ENCODE data around the gene SPACA7. TPM values are rescaled to one million over a fixed set of nuclear protein-coding genes. Genes with fewer than 3 reads are reported as not detected.

Gene SPACA7
- total RNA-seq, 1 donor from 2014 or later: not detected

DNA sequence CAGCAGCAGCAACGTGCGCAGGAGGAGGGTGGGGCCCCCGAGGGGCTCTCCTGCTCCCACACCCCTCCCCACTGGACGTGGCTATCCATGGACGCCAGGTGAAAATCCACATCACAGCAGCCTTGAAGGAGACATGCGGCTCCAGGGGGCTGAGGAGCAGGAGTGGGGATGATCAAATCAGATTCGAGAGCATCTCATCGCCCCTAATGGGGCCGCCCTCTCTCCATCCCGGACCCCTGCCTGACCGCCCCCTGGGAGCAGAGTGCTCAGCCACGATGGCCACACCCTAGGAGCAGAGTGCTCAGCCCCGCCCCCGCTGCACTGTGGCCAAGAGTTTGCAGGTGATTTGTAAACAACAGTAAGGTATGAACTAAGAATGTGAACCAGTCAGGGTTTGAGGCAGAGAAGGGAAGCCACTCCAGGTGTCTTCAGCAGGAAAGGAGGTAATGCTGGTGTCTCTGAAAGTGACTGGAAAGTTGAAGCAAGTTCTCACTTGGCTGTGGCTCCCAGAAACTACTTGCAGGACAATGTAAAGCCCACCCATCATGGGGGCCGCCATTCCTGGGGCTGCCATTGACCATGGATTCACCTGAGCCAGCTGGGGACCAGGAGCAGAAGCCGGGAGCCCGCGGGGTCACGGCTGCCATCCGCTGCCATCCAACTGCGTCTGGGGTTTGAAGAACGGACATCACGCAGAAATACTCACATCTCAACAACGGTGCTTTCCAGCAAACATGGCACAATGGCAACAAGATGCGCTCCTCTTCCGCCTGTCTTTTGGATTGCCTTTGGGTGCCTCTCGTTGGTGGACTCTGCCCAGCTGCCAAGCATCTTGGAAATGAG, 71.8 kb downstream of the SPACA7 start:
- DNase-seq (ENCODE audit: low spot score): no peak

DNA sequence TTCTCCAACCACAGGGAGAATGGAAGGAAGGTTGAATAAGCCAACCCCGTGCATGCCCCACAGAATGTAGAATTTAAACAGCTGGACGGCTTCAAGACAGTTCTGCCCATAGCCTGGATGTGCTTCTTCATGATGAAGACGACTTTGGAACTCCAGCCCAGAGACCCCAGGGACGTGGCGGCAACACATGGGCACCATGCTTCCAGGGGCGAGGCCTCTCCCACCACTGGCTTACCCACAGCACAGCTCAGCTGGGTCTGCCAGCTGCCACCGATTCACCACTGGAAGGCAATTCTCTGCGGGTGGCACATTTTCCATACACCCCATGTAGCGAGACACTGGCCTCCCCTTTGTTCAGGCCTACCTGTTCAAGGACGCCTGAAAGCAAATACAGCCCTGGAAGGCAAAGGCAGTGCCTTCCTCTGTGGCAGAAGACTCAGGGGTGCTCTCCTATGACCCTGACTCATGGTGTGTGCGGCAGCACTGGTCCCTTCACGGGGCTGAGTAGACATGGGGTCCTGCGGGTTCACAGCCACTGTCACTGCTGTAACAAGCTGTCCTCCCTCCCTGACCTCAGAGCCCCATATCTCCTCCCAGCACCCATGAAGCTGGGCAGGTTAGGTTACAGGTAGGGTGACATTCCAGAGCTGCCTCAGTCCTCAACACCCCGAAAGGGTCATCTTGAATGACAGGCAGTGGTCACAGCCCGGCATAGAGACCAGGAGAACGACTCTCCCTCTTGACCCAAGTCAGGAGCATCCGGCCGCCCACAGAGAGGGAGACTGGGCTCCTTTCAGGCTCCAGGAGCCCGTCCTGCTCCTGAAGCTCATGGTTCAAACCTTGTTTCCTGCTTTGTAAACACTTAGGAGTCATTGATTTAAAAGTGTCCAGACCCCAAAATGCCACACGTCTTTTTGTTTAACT, 72.7 kb downstream of the SPACA7 start:
- no peak for DNase-seq (ENCODE audit: low spot score)

DNA sequence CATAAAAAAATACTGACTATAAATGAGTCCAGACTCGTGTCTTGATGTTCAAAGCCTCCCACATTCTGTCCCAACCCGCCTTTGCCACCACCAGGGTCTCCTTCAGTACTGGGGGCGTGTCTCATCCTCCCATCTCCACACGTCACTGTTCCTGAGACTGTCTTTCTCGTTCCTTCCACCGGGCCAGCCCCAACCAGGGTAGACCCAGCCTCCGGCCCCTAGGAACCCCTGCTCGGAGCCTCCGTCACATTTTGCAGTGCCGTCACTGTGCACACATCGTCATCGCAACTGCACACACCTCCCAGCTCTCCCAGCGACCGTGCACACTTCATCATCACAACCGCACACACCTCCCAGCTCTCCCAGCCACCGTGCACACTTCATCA, 73.4 kb downstream of the SPACA7 start:
- DNase-seq (ENCODE audit: low spot score): no peak

DNA sequence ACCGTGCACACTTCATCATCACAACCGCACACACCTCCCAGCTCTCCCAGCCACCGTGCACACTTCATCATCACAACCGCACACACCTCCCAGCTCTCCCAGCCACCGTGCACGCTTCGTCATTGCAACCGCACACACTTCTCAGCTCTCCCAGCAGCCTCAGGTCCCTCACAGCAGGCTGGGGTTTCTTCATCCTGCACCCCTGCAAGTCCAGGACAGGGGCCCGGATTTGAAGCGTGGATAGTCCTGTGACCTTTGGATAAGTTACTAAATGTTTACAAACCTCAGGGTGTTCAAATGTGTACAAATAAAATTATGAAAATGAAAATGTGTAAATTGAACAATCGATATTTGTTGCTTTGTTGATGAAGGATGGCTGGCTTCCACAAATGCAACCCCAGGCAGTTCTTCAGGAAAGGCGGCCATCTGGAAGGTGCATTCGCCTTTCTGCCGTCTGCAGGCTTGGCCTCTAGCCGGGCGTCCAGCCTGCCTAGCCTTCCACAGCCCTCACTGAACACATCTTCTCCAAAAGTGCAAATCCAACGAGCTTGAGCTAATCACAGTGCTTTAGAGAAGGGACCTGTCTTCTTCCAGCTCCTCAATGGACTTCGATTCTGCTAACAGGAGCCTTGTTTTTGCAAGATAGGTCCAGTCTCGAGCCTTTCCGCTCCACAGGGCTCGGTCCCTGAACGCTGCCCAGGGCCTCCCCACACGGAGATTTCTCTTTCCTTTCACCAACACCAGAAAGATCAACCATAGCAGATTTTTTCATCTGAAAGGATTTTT, 74.2 kb downstream of the SPACA7 start:
- no peak for DNase-seq (ENCODE audit: low spot score)

DNA sequence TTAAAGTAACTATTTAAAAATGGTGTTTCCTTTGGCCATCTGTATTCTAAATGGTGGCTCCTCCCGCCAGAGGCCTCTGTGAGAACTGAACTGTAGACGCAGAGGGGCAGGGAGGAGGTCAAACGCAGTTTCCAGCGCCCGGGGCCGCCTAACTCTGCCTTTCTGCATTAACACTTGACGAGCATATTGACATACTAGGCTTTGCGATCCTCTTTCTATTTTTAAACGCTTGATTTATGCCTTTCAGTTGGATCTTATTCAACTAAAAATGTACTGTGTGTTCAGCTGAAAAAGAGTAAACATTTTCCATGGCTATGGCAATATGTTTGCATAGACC, 74.7 kb downstream of the SPACA7 start:
- DNase-seq (ENCODE audit: low spot score): no peak

DNA sequence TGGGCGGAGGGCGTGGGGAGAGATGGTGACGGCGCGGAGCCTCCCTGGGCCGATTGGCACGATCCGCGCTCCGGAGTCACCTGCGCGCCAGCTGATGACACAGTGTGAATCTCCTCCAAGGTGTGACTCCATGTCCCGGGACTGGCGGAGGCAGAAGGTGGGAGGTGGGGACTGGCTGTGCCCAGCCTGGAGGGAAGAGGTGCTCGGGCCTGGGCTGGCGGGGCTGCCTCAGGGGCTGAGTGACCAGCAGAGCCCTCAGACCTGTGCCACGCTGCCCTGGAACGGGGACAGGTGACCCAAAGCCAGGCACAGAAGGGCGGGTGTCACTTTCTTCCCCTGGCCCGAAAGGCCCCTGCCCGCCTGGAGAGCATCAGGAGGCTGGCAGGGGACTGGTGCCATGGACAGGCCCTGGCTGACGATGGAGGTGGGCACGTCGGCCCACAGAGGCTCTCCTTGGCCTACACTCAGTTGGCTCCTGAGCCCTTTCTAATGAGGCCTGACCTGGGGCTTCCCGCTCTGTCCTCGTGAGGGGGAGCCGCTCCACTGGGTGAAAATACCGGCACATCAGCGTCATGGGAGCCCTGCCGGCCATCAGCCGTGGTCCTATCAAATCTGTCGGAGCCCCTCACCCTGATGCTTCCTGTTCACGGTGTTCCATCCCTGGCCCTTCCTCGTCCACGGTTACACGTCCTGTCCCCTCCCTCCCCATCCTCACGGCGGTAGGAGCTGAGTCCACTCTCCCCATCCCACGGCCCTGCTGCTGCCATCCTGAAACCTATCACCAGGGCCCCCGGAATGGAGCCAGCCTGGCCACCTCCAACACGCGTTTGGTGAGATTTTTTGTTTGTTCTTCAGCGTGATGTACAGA, 75.6 kb downstream of the SPACA7 start:
- DNase-seq (ENCODE audit: low spot score): no peak

DNA sequence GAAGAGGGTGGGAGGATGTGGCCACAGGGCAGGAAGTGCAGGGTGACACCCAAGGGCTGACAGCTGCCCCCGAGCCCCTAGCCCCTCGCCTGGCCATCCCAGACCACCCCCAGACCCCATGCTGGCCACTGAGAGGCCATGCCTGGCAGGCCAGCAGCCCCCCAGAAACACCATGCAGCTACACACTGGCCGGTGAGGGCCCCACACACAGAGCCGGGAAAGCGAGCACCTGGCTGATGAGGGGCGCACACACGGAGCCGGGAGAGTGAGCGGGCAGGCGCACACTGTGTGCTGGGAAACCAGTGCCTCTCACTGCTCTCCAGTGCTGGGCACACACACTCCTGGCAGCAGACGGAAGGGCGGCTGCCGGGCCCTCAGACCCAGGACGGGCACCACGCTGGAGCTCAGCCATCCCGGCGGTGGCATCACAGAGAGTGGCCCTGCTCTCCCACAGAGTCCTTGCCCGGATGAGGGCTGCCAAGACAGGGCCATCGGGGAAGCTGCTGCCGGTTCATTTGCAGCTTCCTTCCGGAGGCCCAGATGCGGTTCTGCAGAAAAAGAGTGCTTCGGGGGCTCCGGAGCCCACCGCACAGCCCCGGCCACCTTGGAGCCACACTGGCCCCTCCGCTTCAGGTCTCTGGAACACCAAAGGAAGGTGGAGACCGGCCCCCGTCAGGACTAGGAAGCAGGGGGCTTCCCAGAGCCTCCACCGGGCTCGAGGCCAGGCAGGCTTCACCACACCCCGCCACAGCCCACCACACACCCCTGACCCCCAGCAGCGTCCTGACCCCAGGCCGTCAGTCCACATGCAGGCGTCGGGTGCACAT, 76.4 kb downstream of the SPACA7 start:
- no peak for DNase-seq (ENCODE audit: low spot score)

DNA sequence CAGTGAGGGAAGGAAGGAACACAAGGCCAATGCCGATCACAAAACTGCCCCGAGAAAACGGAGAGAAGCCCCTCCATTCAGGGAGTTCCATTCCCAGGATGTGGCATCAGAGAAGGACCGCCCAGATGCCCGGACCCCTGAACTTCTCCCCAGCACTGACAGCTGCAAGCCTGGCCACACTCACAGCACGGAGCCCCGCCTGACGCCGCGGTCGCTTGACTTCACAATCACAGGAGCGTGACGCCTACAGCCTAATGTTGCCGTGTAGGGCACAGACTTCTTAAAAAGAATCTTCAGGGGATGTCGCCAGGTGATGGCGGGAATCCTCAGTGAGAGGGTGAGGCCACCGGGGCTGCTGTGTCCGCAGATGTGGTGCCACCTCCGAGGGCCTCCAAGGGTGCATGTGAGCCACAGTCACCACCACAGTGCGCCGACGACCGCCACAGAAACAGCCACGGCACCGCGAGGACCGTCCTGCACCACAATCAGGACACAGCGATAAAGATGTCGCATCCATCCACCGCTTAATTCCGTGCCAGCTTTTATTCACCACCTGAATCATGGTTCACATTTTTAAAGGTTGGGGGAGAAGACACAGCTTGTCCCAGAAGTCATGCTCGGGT, 77.2 kb downstream of the SPACA7 start:
- no peak for DNase-seq (ENCODE audit: low spot score)

DNA sequence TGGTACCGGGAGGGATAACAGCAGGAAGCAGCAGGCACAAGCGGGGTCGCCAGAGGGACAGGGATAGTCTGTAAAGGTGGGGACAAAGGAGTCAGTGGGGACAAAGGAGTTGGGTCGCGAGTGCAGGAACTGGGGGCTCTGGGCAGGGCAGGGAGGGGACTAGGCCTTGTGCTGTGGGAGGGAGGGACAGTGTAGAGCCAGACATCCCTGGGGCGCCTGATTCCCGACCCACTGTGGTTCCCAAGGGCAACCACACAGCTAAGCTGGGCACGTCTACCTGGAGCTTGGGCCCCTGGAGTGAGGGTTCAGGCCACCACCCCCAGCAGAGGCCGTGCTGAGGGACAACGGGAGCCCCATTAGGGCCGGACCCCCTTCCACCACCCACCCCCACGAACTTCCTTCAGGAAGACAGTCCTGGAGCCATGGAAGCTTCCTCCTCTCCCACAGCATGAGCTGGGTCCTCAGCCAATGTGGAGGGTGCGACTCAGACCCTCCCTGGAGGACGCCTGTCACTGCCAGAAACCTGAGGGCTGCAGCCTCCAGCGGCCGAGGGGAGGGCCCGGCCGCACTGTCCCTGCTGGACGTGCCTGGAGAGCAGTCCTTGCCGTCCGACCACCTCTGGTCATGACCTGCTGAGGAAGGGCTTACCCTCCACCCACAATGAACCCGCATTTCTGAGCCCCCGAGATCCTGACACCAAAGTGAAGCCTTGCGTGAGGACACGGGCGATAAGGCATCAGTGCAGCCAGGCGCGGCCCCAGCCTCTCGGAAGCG, 77.9 kb downstream of the SPACA7 start:
- DNase-seq (ENCODE audit: low spot score): no peak

DNA sequence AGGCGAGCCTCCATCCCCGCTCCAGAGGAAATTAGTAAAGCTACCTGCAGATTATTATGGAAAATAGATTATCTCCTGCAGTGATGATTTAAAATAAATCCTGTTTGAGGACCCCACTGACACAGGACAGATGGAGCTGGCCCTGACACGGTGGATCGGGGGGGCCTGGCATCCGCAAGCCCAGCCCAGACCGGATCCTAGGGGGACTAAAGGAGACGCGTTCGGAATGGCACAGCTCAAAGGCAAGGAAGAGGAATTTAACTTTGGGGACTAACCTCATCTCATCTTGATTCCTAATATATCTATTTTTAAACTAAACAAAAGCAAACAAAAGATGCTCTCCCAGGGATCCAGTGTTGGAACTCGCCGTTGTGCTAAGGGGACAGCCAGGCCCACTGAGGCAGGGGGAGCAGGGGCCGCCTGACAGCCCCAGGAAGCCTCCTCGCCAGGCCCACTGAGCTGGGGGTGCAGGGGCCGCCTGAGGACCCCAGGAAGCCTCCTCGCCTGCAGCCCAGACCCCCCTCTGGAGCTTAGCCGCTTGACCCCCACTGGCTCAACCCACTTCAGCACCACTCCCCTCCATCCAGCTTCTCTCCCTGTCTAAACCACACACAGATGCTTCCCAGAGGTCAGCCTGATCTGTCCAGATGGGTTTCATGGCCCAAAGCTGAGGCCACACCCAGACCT, 78.6 kb downstream of the SPACA7 start:
- no peak for DNase-seq (ENCODE audit: low spot score)

DNA sequence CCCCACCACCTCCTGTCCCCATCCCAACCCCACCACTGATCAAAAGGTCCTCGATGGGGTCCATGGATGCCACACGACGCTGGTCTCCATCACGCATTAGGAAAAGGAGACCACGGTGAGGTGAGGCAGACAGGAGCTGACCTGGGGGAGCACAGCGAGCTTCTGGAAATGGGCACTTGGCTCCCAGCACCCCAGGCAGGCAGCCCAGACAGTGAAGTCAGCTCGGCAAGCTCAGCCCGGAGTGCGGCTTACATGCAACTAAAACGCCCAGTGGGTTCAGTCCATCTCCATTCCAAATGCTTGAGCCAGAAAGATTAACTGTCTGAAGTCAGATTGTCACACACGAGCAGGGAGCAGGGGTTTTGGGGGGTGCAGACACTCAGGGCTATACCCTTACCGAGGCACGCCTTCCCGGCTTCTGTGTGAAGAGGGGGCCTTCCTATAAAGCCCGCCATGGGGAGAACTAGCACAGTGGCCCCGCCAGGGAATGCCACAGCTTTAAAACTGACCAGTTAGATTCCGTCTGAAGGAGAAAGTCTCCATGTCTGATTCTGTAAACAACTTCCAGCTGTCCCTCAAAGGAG, 79.4 kb downstream of the SPACA7 start:
- DNase-seq (ENCODE audit: low spot score): no peak

DNA sequence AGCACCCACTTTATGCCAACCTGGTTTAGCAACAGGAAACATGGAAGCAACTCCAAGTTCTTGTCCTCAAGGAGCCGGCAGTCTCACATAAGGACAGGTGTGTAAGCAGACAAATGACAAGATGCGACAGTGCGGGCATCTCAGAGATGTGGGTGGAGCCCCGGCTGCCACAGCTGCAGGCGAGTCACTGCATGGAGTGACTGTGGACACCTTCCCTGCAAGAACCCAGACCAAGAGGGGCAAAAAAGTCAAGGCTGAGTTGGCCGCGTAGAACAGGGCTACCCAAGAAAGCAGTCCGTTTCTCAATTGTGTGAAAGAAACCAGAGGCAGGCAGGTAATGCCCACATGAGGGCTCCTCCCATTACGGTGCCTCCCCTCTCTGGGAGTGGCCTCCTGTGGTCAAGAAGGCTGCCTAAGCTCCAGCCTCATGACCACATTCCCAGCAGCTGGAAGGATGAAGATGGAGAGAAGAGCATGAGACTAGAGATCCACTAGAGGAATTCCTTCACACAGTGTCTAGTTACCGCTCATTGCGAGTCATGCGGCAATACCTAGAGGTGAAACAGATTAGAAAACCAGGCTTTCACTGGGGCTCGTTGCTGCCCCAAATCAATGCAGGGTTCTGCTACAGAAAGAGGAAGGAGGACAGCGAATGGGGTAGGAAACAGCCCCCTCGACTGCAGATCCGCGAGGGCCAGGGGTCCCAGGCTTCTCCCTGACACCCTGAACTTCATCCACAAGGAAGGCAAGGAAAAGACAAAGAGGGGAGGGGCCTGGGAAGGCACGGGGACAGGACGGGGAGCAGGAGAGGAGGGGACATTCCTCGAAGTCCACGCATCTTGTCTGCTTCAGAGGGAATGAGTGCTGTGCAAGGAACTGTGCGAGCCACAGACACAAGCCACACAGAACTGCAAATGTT, 80.2 kb downstream of the SPACA7 start:
- no peak for DNase-seq (ENCODE audit: low spot score)

DNA sequence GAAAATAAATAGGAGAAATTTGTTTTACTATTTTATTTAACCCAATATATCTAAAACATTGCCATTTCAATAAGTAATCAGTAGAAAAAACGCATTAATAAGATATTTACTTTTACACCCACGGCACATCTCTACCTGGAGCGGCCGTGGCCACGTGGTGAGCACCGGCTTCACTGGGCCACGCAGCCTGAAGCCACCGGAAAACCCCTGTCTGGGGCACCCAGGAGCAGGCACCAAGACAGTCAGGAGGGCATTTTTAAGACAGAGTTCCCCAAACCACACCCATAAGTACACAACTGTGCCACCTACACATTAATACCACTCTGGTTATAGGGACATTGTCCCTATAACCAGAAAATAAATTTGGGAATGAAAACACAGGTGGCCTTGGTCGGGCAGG, 80.9 kb downstream of the SPACA7 start:
- no peak for DNase-seq (ENCODE audit: low spot score)

DNA sequence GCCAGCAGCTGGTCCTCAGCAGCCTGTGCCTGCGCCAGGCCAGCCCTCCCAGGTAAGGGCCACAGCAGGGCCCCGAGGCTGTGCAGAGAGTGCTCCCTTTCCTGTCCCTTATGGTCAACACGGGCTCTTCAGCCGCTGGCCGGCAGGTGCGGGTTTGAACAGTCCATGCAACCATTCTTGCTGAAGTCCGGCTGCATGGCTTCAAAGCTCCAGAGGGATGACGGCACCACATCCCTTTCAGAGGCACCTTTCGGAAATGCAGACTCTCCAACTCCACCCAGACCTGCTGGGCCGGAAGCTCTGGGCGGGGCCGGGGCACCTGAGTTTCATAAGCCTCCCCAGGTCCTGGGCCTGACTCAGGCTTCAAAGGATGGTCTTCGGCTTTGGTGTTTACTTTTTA, 81.3 kb downstream of the SPACA7 start:
- DNase-seq (ENCODE audit: low spot score): no peak

DNA sequence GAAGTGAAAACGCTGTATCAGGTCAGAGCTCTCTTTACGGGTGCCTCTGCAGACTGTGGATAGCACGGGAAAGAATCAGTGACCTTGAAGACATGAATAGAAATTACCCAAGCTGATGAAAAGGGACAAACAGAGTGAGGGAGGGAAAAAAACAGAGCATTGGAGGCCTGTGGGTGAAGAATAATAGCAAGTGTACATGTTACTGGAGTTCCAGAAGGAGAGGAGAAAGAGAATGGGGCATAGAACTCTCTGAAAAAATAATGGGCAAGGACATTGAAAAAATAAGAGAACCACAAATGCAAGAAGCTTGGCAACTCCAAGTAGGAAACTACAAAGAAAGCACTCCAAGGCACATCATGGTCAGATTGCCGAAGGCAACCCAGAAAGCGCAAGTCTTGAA, 86.3 kb downstream of the SPACA7 start:
- DNase-seq (ENCODE audit: low spot score): no peak

DNA sequence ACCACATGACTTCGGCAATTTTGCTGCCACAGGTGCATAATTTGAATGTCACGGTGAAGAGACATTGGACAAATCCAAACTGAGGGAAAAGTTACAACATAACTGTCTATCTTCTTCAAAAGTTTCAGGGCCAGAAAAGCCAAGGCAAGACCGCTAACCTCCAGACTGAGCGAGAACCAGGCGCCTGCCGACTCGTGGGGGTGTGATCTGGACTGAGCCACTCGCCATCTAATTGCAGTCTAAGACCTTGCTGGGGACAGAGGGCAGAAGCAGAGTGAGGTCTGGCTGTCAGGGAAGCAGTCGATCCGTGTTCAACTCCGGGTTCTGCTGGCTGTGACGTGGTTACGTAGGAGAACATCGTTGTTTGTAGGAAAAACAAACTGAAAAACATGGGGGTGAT, 88.6 kb downstream of the SPACA7 start:
- no peak for DNase-seq (ENCODE audit: low spot score)

All from umbilical cord (tissue), 2 donors.